T47D (cell line): ENCODE measurements around the gene GPAT2.
"Not testable (repeated sequence)": the region's sequence is repeated elsewhere in the genome, so short reads cannot be mapped to it uniquely, and the experiment has no call there.

Source experiments
- DNase-seq, 2 experiments: peaks; one replicate each; pipeline versions ENCODE4 v3.0.0 to v3.0.0-alpha.2; 2011 to 2012; ENCODE audit warnings: low read depth in 1 of 2, low spot score in 1 of 2
- JUND ChIP-seq: IDR thresholded peaks from 2 replicates; pipeline ENCODE4 v1.6.1; 2012; ENCODE audit warnings: low read depth
- in situ Hi-C: cut with HindIII; loops from 2 replicates; pipeline ENCODE4 v1.10.0; 2016; ENCODE audit warnings: low sequenced_read_pairs, low pct_unique_long_range_greater_than_20kb

GPAT2 gene

GRCh38 chr2:96067098-96067660, 32.5 kb upstream of the GPAT2 start:
- in situ Hi-C loops, DNase-seq: not testable (repeated sequence)

- in situ Hi-C loops, DNase-seq: not testable (repeated sequence)
Observed at GRCh38 chr2:96066511-96066910, 31.8 kb upstream of the GPAT2 start.

DNA sequence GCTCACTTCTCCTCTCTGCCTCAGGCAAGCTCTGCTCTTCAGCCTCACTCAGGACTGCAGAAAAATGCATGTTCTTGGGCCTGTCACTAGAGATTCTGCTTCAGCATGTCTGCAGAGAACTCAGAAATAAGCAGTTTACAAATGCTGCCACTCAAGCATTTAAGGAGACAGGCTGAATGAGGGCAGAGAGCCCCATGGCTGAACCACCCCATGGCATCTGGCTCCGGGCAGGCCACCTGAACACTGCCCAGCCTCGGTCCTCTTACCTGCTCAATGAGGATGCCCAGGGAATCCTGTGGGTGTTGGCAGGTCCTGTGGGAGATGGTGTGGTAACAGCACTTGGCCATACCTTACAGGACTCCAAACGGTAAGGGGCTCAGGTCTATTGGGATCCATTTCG, 31.2 kb upstream of the GPAT2 start:
- in situ Hi-C loops, DNase-seq: not testable (repeated sequence)

GRCh38 chr2:96065381-96065930, 30.7 kb upstream of the GPAT2 start:
- TF ChIP-seq JUND: no peak
- no peak for DNase-seq
- in situ Hi-C loops: no loop called here

DNA sequence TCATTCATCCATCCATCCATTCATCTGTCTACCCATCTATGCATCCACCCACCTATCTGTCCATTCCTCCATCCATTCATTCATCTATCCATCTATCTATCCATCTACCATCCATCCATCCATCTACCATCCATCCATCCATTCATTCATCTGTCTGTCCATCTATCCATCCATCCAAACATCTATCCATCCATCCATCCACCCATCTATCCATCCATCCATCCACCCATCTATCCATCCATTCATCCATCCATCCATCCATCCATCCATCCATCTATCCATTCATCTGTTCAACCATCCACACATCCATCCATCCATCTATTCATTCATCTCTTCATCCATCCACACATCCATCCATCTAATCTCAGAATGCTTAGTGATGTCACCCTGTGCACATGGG, 30.0 kb upstream of the GPAT2 start:
- not testable (repeated sequence) for DNase-seq

GRCh38 chr2:96064047-96064675, 29.4 kb upstream of the GPAT2 start:
- in situ Hi-C loops, DNase-seq: not testable (repeated sequence)

More for the DNA sequence above, 30.0 kb upstream of the GPAT2 start:
- in situ Hi-C loops: not testable (repeated sequence)

GRCh38 chr2:96063116-96063899, 28.6 kb upstream of the GPAT2 start:
- in situ Hi-C loops: not testable (repeated sequence)
- DNase-seq: peak in 1 of 2 experiments; percentile 44

- DNase-seq, in situ Hi-C loops: not testable (repeated sequence)
Observed at GRCh38 chr2:96062483-96062882, 27.8 kb upstream of the GPAT2 start.

DNA sequence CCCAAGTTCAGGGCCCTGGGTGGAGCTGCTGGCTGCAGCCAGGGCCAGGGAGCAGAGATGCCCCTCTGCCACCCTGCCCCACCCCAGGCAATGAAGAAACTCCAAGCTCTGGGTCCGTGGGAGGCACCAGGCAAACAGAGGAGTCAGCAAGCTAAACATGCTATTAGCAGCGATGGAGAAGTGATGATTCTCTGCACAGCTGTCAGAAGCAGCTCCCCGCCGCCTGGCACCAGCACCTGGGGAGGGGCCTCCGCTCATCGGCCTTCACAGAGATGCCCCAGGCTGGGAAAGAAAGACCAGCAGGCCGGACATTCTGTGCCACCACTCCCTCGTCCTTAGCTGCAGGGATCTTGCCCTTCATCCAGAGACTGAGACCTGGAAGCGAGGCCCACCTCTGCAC, 27.2 kb upstream of the GPAT2 start:
- in situ Hi-C loops, DNase-seq: not testable (repeated sequence)

DNA sequence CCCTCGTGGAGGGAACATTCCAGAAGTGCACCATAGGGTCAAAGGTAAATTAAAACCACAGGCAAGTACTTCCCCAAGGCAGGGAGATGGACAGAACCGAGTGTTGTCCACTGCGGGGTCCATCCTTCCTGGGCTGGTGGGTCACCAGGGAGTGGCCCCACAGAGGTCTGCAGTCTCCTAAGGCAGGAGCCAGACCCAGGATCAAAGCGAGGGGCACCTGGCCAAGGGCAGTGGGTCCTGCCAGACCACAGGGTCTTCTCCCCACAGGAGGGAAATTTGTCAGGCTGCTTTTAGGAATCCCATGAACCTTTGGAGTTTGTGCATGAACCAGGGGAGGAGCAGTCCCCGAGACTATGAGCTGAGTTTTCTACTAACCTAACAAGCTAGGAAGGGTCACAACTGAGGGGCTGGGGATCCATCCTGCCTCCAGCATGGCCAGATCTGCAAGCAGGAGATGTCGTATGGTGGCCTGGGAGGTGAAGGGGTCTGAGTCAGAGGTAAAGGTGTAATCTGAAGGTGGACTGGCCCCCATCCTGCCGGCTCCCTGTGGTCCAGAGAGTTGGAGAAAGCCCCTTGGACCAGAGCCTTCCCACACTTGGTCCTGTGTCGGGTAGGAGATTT, 26.6 kb upstream of the GPAT2 start:
- in situ Hi-C loops, DNase-seq: not testable (repeated sequence)

DNA sequence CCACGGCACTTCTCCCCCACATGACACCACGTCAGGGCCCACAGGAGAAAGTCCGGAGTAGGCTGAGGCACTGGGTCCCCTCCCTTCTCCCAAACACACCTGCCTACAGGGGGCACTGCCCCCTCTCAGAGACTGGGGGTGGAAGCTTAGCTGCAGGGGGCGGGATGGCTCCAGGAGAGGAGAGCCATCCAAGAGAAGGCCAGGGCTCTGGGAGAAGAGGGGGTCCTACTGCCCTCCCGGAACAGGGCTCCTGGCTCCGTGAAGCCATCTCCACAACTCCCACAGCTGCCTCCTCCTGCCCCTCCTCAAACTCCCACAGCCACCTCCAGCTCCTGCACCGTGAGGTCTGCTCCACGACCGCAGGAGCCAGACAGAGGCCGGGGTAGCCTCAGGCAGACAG, 25.6 kb upstream of the GPAT2 start:
- DNase-seq, in situ Hi-C loops: not testable (repeated sequence)

GRCh38 chr2:96059443-96059842, 24.7 kb upstream of the GPAT2 start:
- DNase-seq, in situ Hi-C loops: not testable (repeated sequence)

DNA sequence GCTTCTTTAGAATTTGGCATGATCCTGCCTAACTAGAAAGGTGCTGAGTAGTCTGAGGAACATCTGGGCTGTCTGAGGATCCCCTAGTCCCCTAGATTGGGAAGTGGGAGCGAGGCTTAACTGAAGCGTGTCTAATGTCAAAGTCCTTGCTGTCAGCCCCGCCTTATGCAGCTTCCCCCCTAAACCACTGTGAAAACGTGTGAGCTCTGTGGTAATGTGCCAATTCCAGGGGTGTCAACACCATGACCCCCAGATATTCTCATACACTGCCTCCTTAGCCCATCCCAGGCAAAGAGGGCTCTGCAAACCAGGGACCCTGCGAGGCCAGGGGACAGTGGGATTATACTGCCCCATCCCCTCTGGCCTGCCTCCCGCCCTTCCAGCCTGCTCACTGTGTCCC, 21.1 kb upstream of the GPAT2 start:
- in situ Hi-C loops, DNase-seq: not testable (repeated sequence)

DNA sequence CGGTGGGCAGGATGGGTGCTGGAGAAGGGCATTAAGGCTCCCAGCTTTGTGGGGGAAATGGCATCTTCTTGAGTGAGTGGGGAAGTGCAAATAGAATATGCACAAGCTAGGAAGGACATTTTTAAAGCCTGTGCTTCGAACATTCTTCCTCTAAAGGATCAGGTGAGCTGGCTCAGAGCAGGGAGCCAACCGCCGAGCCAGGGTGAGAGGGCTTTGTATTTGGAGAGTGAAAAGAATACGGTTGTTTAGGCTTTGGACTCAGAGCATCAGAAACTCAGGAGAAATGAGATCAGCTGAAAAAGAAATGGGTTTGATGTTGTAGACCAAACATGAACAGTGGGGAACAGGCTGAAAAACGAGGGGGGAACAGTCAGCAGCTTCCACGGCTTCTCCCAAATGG, 19.8 kb upstream of the GPAT2 start:
- DNase-seq, in situ Hi-C loops: not testable (repeated sequence)

DNA sequence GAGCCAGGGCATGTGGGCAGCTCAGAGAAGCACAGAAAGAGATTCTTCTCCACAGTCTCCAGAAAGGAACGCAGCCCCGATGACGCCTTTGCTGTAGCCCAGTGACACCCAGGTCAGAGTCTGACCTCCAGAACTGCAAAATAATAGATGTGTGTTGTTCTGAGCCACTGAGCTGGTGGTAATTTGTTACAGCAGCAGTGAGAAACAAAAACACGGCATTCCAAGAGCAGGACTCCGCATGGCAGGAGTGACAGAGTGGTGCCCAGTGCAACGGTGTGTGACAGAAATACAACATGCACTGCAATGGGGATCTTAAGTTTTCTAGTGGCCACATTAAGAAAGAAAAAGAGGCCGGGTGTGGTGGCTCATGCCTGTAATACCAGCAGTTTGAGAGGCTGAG, 18.7 kb upstream of the GPAT2 start:
- DNase-seq, in situ Hi-C loops: not testable (repeated sequence)

GRCh38 chr2:96052632-96053031, 17.9 kb upstream of the GPAT2 start:
- in situ Hi-C loops, DNase-seq: not testable (repeated sequence)

DNA sequence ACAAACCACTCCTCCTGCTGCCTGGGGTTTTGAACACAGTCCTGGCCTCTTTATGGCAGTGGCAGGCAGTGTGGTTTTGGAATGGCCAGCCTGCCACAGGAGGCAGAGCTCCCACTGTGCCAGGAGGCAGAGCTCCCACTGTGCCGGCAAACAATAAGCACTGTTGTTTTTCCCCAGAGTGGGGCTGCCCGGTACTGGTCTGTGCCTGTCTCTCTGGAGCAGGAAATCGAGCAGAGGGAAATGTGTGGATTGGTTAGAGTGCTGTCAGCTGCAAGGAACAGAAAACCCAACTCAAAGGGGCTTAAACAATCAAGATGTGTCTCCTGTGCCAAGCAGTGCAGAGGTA, 15.2 kb upstream of the GPAT2 start:
- DNase-seq, in situ Hi-C loops: not testable (repeated sequence)
